ENCODE measurements around the gene CMSS1.
"Not testable (repeated sequence)": the region's sequence is repeated elsewhere in the genome, so short reads cannot be mapped to it uniquely, and the experiment has no call there.

CMSS1 gene

DNA sequence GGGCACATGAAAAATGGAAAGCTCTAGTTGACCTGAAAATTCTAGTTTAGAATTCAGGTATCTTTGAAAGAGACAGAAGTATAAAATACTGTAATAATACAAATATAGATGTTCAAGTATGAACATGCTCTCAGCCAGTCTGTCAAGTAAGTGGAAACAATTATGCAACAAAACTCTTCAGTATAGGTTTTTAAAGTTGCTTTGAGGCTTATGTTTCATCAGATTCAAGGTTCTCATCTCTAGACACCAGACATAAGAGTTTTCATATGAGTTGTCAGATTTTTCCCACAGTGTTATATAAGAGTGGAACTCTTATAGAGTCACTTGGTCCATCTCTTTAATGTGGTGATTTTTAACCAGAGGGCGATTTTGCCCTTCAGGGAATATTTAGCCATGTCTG is 22.0 kb downstream of the CMSS1 start:
- Histone ChIP-seq H2AFZ (ENCODE audit: low read length) (no peak overlapping the region), H3K79me2 (ENCODE audit: low read length) (peaks cover 43% of the 10 kb centered on the region), H3K4me3 (ENCODE audit: low read length) (no peak overlapping the region), H4K20me1 (ENCODE audit: insufficient read depth, low read length) (0 out of 2 replicates have a peak, but pooled peaks cover 7% of the 10 kb centered on the region), H3K27me3 (replicated peaks; ENCODE audit: insufficient read depth, low read length) (no peaks in the 10 kb centered on the region), H3K9ac (ENCODE audit: low read length) (no peak overlapping the region), H3K9me3 (replicated peaks; ENCODE audit: insufficient read depth, low read length) (no peaks in the 10 kb centered on the region), H3F3A (ENCODE audit: insufficient read depth, low read length) (no peaks in the 10 kb centered on the region), H3K27ac (ENCODE audit: low read length) (no peak overlapping the region), H3K4me1 (ENCODE audit: low read length) (no peaks in the 10 kb centered on the region), H3K9me2 (replicated peaks; ENCODE audit: insufficient read depth, low read length) (no peaks in the 10 kb centered on the region), H3K4me2 (ENCODE audit: low read depth, low read length) (no peak overlapping the region), H3K36me3 (replicated peaks; ENCODE audit: insufficient read depth, low read length) (no peaks in the 10 kb centered on the region)
- no peak for DNase-seq
- TF ChIP-seq EZH2phosphoT487 (IDR thresholded peaks at IDR 0.05; ENCODE audit: low read length) (no peak), EZH2 (optimal IDR thresholded peaks at IDR 0.05; ENCODE audit: low read depth, low read length) (no peak)
- TF ChIP-seq, protein P1, sequence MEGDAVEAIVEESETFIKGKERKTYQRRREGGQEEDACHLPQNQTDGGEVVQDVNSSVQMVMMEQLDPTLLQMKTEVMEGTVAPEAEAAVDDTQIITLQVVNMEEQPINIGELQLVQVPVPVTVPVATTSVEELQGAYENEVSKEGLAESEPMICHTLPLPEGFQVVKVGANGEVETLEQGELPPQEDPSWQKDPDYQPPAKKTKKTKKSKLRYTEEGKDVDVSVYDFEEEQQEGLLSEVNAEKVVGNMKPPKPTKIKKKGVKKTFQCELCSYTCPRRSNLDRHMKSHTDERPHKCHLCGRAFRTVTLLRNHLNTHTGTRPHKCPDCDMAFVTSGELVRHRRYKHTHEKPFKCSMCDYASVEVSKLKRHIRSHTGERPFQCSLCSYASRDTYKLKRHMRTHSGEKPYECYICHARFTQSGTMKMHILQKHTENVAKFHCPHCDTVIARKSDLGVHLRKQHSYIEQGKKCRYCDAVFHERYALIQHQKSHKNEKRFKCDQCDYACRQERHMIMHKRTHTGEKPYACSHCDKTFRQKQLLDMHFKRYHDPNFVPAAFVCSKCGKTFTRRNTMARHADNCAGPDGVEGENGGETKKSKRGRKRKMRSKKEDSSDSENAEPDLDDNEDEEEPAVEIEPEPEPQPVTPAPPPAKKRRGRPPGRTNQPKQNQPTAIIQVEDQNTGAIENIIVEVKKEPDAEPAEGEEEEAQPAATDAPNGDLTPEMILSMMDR (IDR thresholded peaks at IDR 0.05; ENCODE audit: low read length) = no peak

DNA sequence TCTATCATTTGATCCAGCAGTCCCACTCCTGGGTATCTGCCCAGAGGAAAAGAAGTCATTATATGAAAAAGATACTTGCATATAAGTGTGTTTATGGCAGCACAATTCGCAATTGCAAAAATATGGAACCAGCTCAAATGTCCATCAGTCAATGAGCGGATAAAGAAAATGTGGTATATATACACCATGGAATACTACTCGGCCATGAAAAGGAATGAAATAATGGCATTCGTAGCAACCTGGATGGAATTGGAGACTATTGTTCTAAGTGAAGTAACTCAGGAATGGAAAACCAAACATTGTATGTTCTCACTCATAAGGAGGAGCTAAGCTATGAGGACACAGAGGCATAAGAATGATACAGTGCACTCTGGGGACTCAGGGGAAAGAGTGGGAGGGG is 24.3 kb downstream of the CMSS1 start:
- H3K27ac ChIP-seq (ENCODE audit: low read length); H3K36me3 ChIP-seq (replicated peaks; ENCODE audit: insufficient read depth, low read length); H3K27me3 ChIP-seq (replicated peaks; ENCODE audit: insufficient read depth, low read length); H3K9me3 ChIP-seq (replicated peaks; ENCODE audit: insufficient read depth, low read length); H3K4me3 ChIP-seq (ENCODE audit: low read length); H3K4me2 ChIP-seq (ENCODE audit: low read depth, low read length); H3K4me1 ChIP-seq (ENCODE audit: low read length); DNase-seq; H2AFZ ChIP-seq (ENCODE audit: low read length); H3F3A ChIP-seq (ENCODE audit: insufficient read depth, low read length); H3K9me2 ChIP-seq (replicated peaks; ENCODE audit: insufficient read depth, low read length); H4K20me1 ChIP-seq (ENCODE audit: insufficient read depth, low read length); H3K9ac ChIP-seq (ENCODE audit: low read length): not testable (repeated sequence)
- H3K79me2 ChIP-seq (ENCODE audit: low read length) = peaks cover 32% of the 10 kb centered on the region

DNA sequence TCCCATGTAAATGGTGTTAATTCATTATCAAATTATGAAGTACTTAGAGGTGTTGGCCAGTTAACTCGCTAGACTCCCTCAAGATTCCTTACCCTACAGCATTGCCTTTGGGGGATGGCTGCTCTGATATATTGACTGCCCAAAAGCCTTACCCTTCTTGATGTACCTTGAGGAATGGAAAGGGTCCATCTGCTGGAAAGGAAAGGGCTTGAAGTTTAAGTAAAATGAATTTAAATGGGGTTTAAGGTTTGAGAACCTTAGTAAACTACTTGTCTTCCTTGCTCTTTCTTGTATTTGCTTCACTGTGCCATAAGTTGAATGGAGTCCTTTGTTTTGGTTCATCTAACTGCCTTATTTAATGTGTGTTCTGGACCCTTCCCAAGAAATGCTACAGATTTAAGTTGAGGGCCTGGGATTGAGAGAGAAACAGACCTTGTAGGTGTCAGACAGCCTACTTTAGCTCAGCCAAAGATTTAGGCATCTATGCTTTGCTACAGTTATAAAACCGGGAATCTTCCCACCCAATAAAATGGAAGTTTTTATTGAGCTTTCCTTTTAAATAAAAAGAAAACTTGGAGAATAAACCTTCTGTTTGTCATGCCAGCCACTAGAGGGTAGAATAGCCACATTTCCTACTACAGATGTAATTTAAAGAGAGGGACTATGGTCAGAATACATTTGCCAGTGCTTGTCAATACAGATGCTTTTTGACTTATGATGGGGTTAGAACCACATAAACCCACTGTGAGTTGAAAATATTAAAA is 25.3 kb downstream of the CMSS1 start:
- Histone ChIP-seq H3K27ac (ENCODE audit: low read length) (no peak overlapping the region), H3K4me2 (ENCODE audit: low read depth, low read length) (no peak overlapping the region), H3K9ac (ENCODE audit: low read length) (no peak overlapping the region), H3K4me3 (ENCODE audit: low read length) (no peak overlapping the region), H2AFZ (ENCODE audit: low read length) (no peak overlapping the region), H3F3A (ENCODE audit: insufficient read depth, low read length) (no peaks in the 10 kb centered on the region), H4K20me1 (ENCODE audit: insufficient read depth, low read length) (peaks cover 6% of the 10 kb centered on the region; the same call in 1 of the 2 replicates), H3K9me2 (replicated peaks; ENCODE audit: insufficient read depth, low read length) (no peaks in the 10 kb centered on the region), H3K27me3 (replicated peaks; ENCODE audit: insufficient read depth, low read length) (no peaks in the 10 kb centered on the region), H3K9me3 (replicated peaks; ENCODE audit: insufficient read depth, low read length) (no peaks in the 10 kb centered on the region), H3K4me1 (ENCODE audit: low read length) (no peaks in the 10 kb centered on the region), H3K36me3 (replicated peaks; ENCODE audit: insufficient read depth, low read length) (no peaks in the 10 kb centered on the region), H3K79me2 (ENCODE audit: low read length) (peaks cover 27% of the 10 kb centered on the region)
- DNase-seq = peak; percentile 24
- TF ChIP-seq, protein P1 (IDR thresholded peaks at IDR 0.05; ENCODE audit: low read length) = peak; percentile 61
- no peak for TF ChIP-seq EZH2phosphoT487 (IDR thresholded peaks at IDR 0.05; ENCODE audit: low read length)

GRCh38 chr3:99843590-99844258 is 26.1 kb downstream of the CMSS1 start:
- DNase-seq = no peak
- H3K27ac ChIP-seq (ENCODE audit: low read length) = no peak overlapping the region

More at GRCh38 chr3:99843590-99844258, 26.1 kb downstream of the CMSS1 start:
- H3K27me3 ChIP-seq (replicated peaks; ENCODE audit: insufficient read depth, low read length) = no peaks in the 10 kb centered on the region
- TF ChIP-seq, protein P1 (IDR thresholded peaks at IDR 0.05; ENCODE audit: low read length) = no peak
- no peak for TF ChIP-seq EZH2phosphoT487 (IDR thresholded peaks at IDR 0.05; ENCODE audit: low read length)
- peaks cover 30% of the 10 kb centered on the region for H3K79me2 ChIP-seq (ENCODE audit: low read length)
- H3K4me2 ChIP-seq (ENCODE audit: low read depth, low read length) = no peak overlapping the region
- H2AFZ ChIP-seq (ENCODE audit: low read length) = no peak overlapping the region
- H4K20me1 ChIP-seq (ENCODE audit: insufficient read depth, low read length) = peaks cover 9% of the 10 kb centered on the region; the same call in 1 of the 2 replicates
- no peaks in the 10 kb centered on the region for H3K9me3 ChIP-seq (replicated peaks; ENCODE audit: insufficient read depth, low read length)
- H3K9ac ChIP-seq (ENCODE audit: low read length) = no peak overlapping the region
- H3K4me3 ChIP-seq (ENCODE audit: low read length) = no peak overlapping the region
- no peaks in the 10 kb centered on the region for H3K36me3 ChIP-seq (replicated peaks; ENCODE audit: insufficient read depth, low read length)
- no peaks in the 10 kb centered on the region for H3K4me1 ChIP-seq (ENCODE audit: low read length)
- no peaks in the 10 kb centered on the region for H3F3A ChIP-seq (ENCODE audit: insufficient read depth, low read length)
- no peaks in the 10 kb centered on the region for H3K9me2 ChIP-seq (replicated peaks; ENCODE audit: insufficient read depth, low read length)

Data from MM.1S (cell line).